K562 (cell line): ENCODE data around the gene HRAS. TPM values are rescaled to one million over a fixed set of nuclear protein-coding genes. Genes with fewer than 3 reads are reported as not detected.

Experiments used
- CREB3L1 ChIP-seq: fragments of 450-650 bp; IDR thresholded peaks from 2 replicates; pipeline ENCODE4 v1.6.1; 2014; ENCODE audit warnings: low read depth, mild to moderate bottlenecking, moderate library complexity, borderline replicate concordance
- E2F1 ChIP-seq: sonication (generic); formaldehyde crosslinking; IDR thresholded peaks from 2 replicates; pipeline ENCODE4 v1.8.1; 2023; ENCODE audit warnings: mild to moderate bottlenecking, missing genetic modification reagents, moderate library complexity
- FIP1L1 ChIP-seq: fragments of 200-400 bp; formaldehyde crosslinking; IDR thresholded peaks from 2 replicates; pipeline ENCODE4 v1.6.1; 2018; ENCODE audit warnings: mild to moderate bottlenecking, low read depth, low read length; ENCODE audit not compliant: poor library complexity, severe bottlenecking
- MAZ ChIP-seq, 2 experiments: fragments of 450-650 bp in 1 of 2; sonication (generic) in 1 of 2; formaldehyde crosslinking; IDR thresholded peaks in 1 of 2; conservative IDR thresholded peaks in 1 of 2; 2 replicates each; pipeline versions ENCODE4 v1.4.0 to v1.5.0; 2020; ENCODE audit warnings: mild to moderate bottlenecking in 1 of 2, missing genetic modification reagents in 1 of 2
- ZBTB7A ChIP-seq: IDR thresholded peaks from 2 replicates; pipeline ENCODE4 v1.6.1; 2011; ENCODE audit warnings: low read depth, mild to moderate bottlenecking, low read length, moderate library complexity, borderline replicate concordance; ENCODE audit not compliant: control insufficient read depth
- ZMIZ1 ChIP-seq, 2 experiments: fragments of 150-350 bp in 1 of 2; IDR thresholded peaks; 2 replicates each; pipeline ENCODE4 v1.6.1; 2012 to 2016; ENCODE audit warnings: low read depth in 2 of 2, low read length in 2 of 2, mild to moderate bottlenecking in 1 of 2, moderate library complexity in 1 of 2
- ZNF740 ChIP-seq, 3 experiments: fragments of 200-800 bp in 1 of 3; sonication (Bioruptor generic) in 1 of 3; sonication (generic) in 1 of 3; formaldehyde crosslinking in 1 of 3; IDR thresholded peaks; 2 replicates each; pipeline versions ENCODE4 v1.6.1 to v1.8.0; 2016 to 2022; ENCODE audit warnings: mild to moderate bottlenecking in 2 of 3, missing compliant biosample characterization in 2 of 3, missing genetic modification characterization in 2 of 3, missing genetic modification reagents in 1 of 3
- polyA plus RNA-seq, 8 experiments: library from polyadenylated mRNA; depleted of rRNA in 4 of 8; stranded (reverse) in 5 of 8; unstranded in 3 of 8; fragments of >200 nt; fragmentation: Nextera tagmentation in 2 of 8; fragmentation: Illumina TruSeq in 1 of 8; extraction: Ambion mirVana in 2 of 8; extraction: Trizol in 1 of 8; gene quantifications; 2 replicates each; pipeline versions ENCODE4 v1.2.1 to v1.2.3, GENCODE V29; 2011 to 2014; ENCODE audit warnings: inconsistent platforms in 1 of 8, missing spikeins in 1 of 8
- total RNA-seq, 7 experiments: library from RNA; depleted of rRNA in 6 of 7; stranded (reverse); fragments of >200 nt in 6 of 7; fragmentation: Illumina TruSeq in 2 of 7; extraction: Trizol in 2 of 7; gene quantifications; 2 replicates each; pipeline versions ENCODE4 v1.2.1 to v1.2.3, GENCODE V29; 2011 to 2021; ENCODE audit warnings: low replicate concordance in 1 of 7
- TF ChIP-seq, protein P1 (sequence below), 2 experiments: IDR thresholded peaks; 2 replicates each; pipeline ENCODE4 v1.6.1; 2011; ENCODE audit warnings: borderline replicate concordance in 1 of 2, control low read depth in 1 of 2, low read depth in 1 of 2, low read length in 1 of 2, mild to moderate bottlenecking in 1 of 2, mixed read lengths in 1 of 2, moderate library complexity in 1 of 2; ENCODE audit not compliant: insufficient read depth in 1 of 2, insufficient read length in 1 of 2, poor library complexity in 1 of 2, severe bottlenecking in 1 of 2; ENCODE audit errors: extremely low read depth in 1 of 2
- TF ChIP-seq, protein P2 (sequence below): fragments of 450-650 bp; IDR thresholded peaks from 2 replicates; pipeline ENCODE4 v1.6.1; 2018; ENCODE audit not compliant: partially characterized antibody

Gene HRAS
- total and polyA plus RNA-seq, 9 of the 15 experiments (the other 6 are each of a cell fraction or from before 2014, with no cell fraction given) = 2.8 to 73.5 (median 29.6) TPM

DNA sequence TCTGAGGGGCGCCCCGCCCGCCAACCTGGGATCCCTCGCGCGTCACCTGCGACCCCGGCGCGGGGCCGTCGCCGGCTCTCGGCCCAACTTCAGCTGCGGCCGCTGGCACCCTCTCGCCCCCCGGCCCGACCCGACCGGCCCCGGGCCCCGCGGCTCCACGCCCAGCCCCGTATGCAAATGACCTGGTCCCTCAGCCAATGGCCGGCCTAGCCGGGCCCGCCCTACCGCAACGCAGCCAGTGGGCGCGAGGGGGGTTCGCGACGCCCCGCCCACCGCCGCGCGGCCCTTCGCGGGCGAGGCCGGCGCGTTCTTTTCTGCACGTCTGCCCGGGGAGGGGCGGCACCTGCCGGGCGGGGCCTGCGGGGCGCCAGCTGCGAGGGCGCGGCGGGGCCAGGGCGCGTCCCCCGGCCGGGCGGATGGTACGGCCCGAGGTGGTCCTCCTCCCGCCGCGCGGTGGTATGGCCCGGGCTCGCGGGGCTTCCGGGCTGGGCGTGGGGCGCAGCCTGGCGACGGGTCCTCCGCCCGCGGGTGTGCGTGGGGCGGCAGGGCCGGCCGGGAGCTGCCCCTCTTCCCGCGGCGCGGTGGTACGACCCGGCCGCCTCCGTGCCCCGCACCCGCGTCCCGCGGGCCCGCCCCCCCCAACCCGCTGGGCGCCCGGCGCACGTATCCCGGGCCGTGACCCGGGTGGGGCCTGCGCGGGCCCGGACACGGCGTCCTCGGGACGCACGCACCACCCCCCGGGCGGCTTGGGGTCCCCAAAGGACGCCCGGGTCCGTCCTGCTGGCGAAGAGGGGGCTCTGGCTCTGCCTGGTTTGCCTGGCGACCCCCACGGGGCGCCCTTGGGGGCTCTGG, 33.2 kb upstream of the HRAS start (continued):
- no peak for TF ChIP-seq E2F1 (CRISPR knock-in tag)
- peak; percentile 94 for TF ChIP-seq ZNF740 (CRISPR knock-in tag; IDR thresholded peaks at IDR 0.05)
- TF ChIP-seq ZNF740 (tag; IDR thresholded peaks at IDR 0.05) = no peak
- TF ChIP-seq, protein P1, sequence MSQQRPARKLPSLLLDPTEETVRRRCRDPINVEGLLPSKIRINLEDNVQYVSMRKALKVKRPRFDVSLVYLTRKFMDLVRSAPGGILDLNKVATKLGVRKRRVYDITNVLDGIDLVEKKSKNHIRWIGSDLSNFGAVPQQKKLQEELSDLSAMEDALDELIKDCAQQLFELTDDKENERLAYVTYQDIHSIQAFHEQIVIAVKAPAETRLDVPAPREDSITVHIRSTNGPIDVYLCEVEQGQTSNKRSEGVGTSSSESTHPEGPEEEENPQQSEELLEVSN (IDR thresholded peaks at IDR 0.05; ENCODE audit: borderline replicate concordance in 1 of 2, extremely low read depth in 1 of 2, insufficient read depth in 1 of 2, insufficient read length in 1 of 2, low read depth in 1 of 2, low read length in 1 of 2, poor library complexity in 1 of 2, severe bottlenecking in 1 of 2) = peak in 1 of 2 experiments; percentile 61
- TF ChIP-seq, protein P2, sequence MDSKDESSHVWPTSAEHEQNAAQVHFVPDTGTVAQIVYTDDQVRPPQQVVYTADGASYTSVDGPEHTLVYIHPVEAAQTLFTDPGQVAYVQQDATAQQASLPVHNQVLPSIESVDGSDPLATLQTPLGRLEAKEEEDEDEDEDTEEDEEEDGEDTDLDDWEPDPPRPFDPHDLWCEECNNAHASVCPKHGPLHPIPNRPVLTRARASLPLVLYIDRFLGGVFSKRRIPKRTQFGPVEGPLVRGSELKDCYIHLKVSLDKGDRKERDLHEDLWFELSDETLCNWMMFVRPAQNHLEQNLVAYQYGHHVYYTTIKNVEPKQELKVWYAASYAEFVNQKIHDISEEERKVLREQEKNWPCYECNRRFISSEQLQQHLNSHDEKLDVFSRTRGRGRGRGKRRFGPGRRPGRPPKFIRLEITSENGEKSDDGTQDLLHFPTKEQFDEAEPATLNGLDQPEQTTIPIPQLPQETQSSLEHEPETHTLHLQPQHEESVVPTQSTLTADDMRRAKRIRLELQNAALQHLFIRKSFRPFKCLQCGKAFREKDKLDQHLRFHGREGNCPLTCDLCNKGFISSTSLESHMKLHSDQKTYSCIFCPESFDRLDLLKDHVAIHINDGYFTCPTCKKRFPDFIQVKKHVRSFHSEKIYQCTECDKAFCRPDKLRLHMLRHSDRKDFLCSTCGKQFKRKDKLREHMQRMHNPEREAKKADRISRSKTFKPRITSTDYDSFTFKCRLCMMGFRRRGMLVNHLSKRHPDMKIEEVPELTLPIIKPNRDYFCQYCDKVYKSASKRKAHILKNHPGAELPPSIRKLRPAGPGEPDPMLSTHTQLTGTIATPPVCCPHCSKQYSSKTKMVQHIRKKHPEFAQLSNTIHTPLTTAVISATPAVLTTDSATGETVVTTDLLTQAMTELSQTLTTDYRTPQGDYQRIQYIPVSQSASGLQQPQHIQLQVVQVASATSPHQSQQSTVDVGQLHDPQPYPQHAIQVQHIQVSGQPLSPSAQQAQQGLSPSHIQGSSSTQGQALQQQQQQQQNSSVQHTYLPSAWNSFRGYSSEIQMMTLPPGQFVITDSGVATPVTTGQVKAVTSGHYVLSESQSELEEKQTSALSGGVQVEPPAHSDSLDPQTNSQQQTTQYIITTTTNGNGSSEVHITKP = peak; percentile 91
- TF ChIP-seq FIP1L1 = no peak
- peak in 1 of 2 experiments; percentile 39; a peak in 1 of 4 replicates for TF ChIP-seq ZMIZ1 (IDR thresholded peaks at IDR 0.05; ENCODE audit: low read depth in 2 of 2, low read length in 2 of 2)
- peak in 1 of 2 experiments; percentile 88; a peak in 3 of 4 replicates for TF ChIP-seq MAZ (CRISPR knock-in tag; conservative IDR thresholded peaks at IDR 0.05 in 1 of 2, IDR thresholded peaks at IDR 0.05 in 1 of 2)
- TF ChIP-seq CREB3L1 = peak; percentile 50; the same call in 1 of the 2 replicates
- peak; percentile 92 for TF ChIP-seq ZBTB7A
